H1 (cell line): ENCODE results near the gene DHPS. TPM values are rescaled to one million over a fixed set of nuclear protein-coding genes. Genes with fewer than 3 reads are reported as not detected.

Experiments
- CBX8 ChIP-seq: fragments of 300-800, 300-1000 bp; sonication (generic); IDR thresholded peaks from 2 replicates; pipeline ENCODE4 v1.7.1; 2016; ENCODE audit warnings: low read depth, low read length, borderline replicate concordance
- CHD1 ChIP-seq: IDR thresholded peaks from 2 replicates; pipeline ENCODE4 v1.6.1; 2012; ENCODE audit warnings: low read depth, low read length, improper control_type of control experiment
- HDAC2 ChIP-seq, 2 experiments: fragments of 300-600 bp in 1 of 2; sonication (generic) in 1 of 2; IDR thresholded peaks; 2 replicates each; pipeline ENCODE4 v1.6.1; 2011 to 2012; ENCODE audit warnings: low read depth in 2 of 2, low read length in 2 of 2, mild to moderate bottlenecking in 2 of 2, moderate library complexity in 2 of 2, borderline replicate concordance in 1 of 2, inconsistent platforms in 1 of 2
- KDM1A ChIP-seq: fragments of 200-600, 300-600 bp; sonication (generic); IDR thresholded peaks from 2 replicates; pipeline ENCODE4 v1.7.1; 2016; ENCODE audit warnings: mild to moderate bottlenecking, low read length, borderline replicate concordance
- KDM4A ChIP-seq: IDR thresholded peaks from one replicate; pipeline ENCODE4 v1.7.1; 2012; ENCODE audit warnings: low read depth, mild to moderate bottlenecking, moderate library complexity, low read length, inconsistent platforms; ENCODE audit not compliant: severe bottlenecking
- POLR2AphosphoS5 ChIP-seq: IDR thresholded peaks from 2 replicates; pipeline ENCODE4 v1.6.1; 2011; ENCODE audit warnings: low read depth, low read length
- RFX5 ChIP-seq: IDR thresholded peaks from 2 replicates; pipeline ENCODE4 v1.6.1; 2011; ENCODE audit warnings: low read depth, low read length, improper control_type of control experiment, borderline replicate concordance
- RNF2 ChIP-seq: fragments of 200-900, 300-1000 bp; sonication (generic); IDR thresholded peaks from 2 replicates; pipeline ENCODE4 v1.7.1; 2016; ENCODE audit warnings: borderline replicate concordance, low read depth, mild to moderate bottlenecking, antibody characterized with exemption, low read length; ENCODE audit not compliant: poor library complexity, severe bottlenecking; ENCODE audit errors: missing control alignments
- SAP30 ChIP-seq: fragments of 300-600 bp; sonication (generic); IDR thresholded peaks from 2 replicates; pipeline ENCODE4 v1.7.1; 2012; ENCODE audit warnings: low read length, moderate library complexity, mild to moderate bottlenecking, inconsistent platforms; ENCODE audit not compliant: insufficient read depth, insufficient replicate concordance
- polyA plus RNA-seq, 7 experiments: library from polyadenylated mRNA; depleted of rRNA in 3 of 7; stranded (reverse) in 5 of 7; unstranded in 2 of 7; fragments of >200 nt in 5 of 7; fragments of 200-250 nt in 2 of 7; gene quantifications; 1 replicate in 5 of 7; 2 replicates in 1 of 7; 4 replicates in 1 of 7; pipeline versions ENCODE4 v1.2.1 to v1.2.3, GENCODE V29; 2011 to 2013; ENCODE audit warnings: missing spikeins in 2 of 7, mixed read lengths in 2 of 7
- total RNA-seq: library from RNA; stranded (reverse); fragmentation: NEBNext Ultra II Directional; extraction: Animal tissue kit (Norgen Biotek cat#: 25700); gene quantifications from 2 replicates; pipeline ENCODE4 v1.2.1, GENCODE V29; 2021
- TF ChIP-seq, protein P1 (sequence below): fragments of 300-600 bp; sonication (generic); IDR thresholded peaks from 2 replicates; pipeline ENCODE4 v1.7.1; 2012; ENCODE audit warnings: low read length, moderate library complexity, mild to moderate bottlenecking, inconsistent platforms; ENCODE audit not compliant: insufficient replicate concordance

Gene DHPS
- total and polyA plus RNA-seq, 2 of the 8 experiments (the other 6 are each of a cell fraction or from before 2014, with no cell fraction given): 86.6 to 99.6 TPM

DNA sequence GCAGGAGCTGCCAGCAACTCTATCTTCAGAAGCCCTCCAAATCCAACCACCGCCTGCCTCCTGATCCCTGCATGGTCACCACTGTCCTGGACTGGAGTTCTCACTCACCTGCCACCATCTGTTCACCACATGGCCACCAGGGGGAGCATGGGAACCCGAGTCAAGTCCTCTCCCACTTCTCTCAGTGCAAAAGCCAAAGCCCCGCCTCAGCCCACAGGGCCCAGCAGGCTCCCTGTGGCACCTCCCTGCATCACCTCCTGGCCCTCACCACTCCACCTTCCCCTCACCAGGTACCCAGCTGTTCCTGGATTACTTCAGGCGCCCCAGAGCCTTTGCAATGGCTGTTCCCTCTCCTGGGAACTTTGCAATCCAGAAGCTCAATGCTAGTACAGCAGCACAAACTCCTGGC, 5.3 kb downstream of the DHPS start (continued):
- TF ChIP-seq, protein P1, sequence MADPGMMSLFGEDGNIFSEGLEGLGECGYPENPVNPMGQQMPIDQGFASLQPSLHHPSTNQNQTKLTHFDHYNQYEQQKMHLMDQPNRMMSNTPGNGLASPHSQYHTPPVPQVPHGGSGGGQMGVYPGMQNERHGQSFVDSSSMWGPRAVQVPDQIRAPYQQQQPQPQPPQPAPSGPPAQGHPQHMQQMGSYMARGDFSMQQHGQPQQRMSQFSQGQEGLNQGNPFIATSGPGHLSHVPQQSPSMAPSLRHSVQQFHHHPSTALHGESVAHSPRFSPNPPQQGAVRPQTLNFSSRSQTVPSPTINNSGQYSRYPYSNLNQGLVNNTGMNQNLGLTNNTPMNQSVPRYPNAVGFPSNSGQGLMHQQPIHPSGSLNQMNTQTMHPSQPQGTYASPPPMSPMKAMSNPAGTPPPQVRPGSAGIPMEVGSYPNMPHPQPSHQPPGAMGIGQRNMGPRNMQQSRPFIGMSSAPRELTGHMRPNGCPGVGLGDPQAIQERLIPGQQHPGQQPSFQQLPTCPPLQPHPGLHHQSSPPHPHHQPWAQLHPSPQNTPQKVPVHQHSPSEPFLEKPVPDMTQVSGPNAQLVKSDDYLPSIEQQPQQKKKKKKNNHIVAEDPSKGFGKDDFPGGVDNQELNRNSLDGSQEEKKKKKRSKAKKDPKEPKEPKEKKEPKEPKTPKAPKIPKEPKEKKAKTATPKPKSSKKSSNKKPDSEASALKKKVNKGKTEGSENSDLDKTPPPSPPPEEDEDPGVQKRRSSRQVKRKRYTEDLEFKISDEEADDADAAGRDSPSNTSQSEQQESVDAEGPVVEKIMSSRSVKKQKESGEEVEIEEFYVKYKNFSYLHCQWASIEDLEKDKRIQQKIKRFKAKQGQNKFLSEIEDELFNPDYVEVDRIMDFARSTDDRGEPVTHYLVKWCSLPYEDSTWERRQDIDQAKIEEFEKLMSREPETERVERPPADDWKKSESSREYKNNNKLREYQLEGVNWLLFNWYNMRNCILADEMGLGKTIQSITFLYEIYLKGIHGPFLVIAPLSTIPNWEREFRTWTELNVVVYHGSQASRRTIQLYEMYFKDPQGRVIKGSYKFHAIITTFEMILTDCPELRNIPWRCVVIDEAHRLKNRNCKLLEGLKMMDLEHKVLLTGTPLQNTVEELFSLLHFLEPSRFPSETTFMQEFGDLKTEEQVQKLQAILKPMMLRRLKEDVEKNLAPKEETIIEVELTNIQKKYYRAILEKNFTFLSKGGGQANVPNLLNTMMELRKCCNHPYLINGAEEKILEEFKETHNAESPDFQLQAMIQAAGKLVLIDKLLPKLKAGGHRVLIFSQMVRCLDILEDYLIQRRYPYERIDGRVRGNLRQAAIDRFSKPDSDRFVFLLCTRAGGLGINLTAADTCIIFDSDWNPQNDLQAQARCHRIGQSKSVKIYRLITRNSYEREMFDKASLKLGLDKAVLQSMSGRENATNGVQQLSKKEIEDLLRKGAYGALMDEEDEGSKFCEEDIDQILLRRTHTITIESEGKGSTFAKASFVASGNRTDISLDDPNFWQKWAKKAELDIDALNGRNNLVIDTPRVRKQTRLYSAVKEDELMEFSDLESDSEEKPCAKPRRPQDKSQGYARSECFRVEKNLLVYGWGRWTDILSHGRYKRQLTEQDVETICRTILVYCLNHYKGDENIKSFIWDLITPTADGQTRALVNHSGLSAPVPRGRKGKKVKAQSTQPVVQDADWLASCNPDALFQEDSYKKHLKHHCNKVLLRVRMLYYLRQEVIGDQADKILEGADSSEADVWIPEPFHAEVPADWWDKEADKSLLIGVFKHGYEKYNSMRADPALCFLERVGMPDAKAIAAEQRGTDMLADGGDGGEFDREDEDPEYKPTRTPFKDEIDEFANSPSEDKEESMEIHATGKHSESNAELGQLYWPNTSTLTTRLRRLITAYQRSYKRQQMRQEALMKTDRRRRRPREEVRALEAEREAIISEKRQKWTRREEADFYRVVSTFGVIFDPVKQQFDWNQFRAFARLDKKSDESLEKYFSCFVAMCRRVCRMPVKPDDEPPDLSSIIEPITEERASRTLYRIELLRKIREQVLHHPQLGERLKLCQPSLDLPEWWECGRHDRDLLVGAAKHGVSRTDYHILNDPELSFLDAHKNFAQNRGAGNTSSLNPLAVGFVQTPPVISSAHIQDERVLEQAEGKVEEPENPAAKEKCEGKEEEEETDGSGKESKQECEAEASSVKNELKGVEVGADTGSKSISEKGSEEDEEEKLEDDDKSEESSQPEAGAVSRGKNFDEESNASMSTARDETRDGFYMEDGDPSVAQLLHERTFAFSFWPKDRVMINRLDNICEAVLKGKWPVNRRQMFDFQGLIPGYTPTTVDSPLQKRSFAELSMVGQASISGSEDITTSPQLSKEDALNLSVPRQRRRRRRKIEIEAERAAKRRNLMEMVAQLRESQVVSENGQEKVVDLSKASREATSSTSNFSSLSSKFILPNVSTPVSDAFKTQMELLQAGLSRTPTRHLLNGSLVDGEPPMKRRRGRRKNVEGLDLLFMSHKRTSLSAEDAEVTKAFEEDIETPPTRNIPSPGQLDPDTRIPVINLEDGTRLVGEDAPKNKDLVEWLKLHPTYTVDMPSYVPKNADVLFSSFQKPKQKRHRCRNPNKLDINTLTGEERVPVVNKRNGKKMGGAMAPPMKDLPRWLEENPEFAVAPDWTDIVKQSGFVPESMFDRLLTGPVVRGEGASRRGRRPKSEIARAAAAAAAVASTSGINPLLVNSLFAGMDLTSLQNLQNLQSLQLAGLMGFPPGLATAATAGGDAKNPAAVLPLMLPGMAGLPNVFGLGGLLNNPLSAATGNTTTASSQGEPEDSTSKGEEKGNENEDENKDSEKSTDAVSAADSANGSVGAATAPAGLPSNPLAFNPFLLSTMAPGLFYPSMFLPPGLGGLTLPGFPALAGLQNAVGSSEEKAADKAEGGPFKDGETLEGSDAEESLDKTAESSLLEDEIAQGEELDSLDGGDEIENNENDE: no peak
- no peak for TF ChIP-seq SAP30
- no peak for TF ChIP-seq HDAC2 (IDR thresholded peaks at IDR 0.05; ENCODE audit: borderline replicate concordance in 1 of 2, low read depth in 2 of 2, low read length in 2 of 2)
- no peak for TF ChIP-seq RNF2
- no peak for TF ChIP-seq CHD1
- no peak for TF ChIP-seq CBX8
- TF ChIP-seq POLR2AphosphoS5: peak; percentile 57; the same call in 1 of the 2 replicates
- peak; percentile 11; the same call in 1 of the 2 replicates for TF ChIP-seq KDM1A
- TF ChIP-seq RFX5: no peak
- TF ChIP-seq KDM4A: no peak
